NCI-H1048 (cell line): Measurements from ENCODE around the gene MEDAG.
"Not testable (repeated sequence)": the region's sequence is repeated elsewhere in the genome, so short reads cannot be mapped to it uniquely, and the experiment has no call there.

Experiments
- DNase-seq: peaks from one replicate; lab custom pipeline; 2025; lab: John Stamatoyannopoulos, UW

The MEDAG gene

GRCh38 chr13:30907121-30907861, 1.2 kb downstream of the MEDAG start:
- no peak for DNase-seq

DNA sequence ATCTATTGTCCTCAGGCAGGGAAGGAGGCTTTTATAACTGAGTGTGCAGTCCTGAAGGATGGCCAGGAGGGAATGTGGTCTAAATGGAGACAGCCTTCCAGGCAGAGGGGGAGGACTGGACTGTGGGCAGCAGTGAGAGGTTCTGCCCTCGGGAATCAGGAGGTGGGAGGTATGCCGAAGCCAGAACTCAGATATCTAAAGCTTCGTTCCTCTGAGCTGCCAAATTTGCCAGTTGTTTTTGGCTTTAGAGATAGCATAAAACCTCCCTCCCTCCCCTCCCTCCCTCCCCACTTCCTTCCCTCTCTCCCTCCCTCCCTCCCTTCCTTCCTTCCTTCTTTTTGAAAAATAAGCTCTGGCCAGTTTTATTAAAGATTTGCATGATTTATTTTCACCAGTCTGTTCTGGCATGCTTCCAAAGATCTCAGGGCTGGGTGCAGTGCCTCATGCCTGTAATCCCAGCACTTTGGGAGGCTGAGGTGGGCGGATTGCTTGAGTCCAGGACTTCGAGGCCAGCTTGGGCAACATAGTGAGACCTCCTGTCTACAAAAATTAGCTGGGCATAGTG, 2.4 kb downstream of the MEDAG start:
- peak; percentile 0 for DNase-seq

- DNase-seq = no peak
Measured at GRCh38 chr13:30910676-30911075, 4.6 kb downstream of the MEDAG start.

- no peak for DNase-seq
Measured at GRCh38 chr13:30915691-30916541, 9.8 kb downstream of the MEDAG start.

GRCh38 chr13:30916991-30917390, 10.9 kb downstream of the MEDAG start:
- DNase-seq = no peak

GRCh38 chr13:30918662-30919405, 12.8 kb downstream of the MEDAG start:
- DNase-seq = no peak

DNA sequence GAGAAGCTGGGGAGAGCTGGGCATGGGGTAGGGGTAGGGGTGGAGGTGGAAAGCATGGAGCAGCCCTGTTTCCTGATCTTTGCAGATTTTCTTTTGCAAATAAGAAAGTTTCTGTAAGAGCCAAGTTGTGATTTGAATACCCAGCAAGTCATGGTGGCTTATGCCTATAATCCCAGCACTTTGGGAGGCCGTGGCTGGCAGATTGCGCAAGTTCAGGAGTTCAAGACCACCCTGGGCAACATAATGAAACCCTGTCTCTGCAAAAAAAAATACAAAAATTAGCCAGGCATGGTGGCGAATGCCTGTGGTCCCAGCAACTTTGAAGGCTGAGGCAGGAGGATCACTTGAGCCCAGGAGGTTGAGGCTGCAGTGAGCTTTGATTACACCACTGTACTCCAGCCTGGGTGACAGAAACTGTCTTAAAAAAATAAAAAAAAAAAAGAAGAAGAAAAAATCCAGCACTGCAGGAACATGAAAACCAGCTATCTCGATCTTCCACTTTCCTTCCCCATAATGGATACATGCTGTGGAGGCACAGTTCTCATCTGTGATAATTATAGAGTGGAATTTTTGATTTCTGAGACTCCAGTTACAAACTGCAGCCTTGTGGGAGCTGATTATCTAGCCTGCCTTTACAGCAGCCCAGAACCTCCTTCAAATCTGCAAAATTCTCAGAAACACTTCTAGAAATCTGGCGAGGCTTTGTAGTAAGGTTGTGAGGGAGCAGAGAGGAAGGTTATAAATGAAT, 14.3 kb downstream of the MEDAG start:
- no peak for DNase-seq

DNA sequence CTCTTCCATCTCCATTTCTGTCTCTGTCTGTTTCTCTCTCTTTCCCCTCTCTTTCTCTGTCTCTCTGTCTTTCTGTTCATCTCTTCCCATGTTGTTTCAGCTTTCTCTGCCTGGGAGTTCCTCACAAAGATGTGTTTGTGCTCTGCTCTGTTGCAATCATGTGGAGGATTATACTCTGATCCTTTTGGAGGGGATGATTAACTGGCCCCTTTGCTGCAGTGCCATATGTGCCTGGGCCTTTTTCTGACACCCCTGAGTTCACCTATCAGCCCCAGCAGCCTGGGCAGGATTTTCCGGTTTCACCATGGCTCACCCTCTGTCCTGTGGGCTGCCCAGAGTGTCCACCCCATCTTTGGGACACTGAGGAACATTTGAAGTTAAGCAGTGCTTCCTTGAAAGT, 17.3 kb downstream of the MEDAG start:
- DNase-seq = no peak

- no peak for DNase-seq
Measured at GRCh38 chr13:30924721-30925120, 18.6 kb downstream of the MEDAG start.

DNA sequence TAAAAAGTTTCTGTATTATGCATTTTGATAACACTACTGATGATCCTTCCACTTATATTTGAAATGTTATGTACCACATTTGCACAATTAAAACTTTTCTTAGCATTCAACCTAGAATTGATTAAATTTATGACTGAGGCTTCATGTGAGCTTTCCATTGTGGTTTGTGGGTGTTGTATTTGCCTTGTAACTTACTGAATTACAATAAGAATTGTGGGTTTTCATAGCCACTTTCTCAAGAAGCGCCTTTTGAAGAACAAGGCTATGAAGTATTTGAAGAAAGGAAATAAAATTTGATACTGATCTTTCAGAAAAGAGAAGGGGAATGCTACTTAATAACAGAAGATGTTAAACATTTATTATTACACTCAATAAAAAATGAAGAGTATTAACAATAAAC, 19.4 kb downstream of the MEDAG start:
- no peak for DNase-seq

DNA sequence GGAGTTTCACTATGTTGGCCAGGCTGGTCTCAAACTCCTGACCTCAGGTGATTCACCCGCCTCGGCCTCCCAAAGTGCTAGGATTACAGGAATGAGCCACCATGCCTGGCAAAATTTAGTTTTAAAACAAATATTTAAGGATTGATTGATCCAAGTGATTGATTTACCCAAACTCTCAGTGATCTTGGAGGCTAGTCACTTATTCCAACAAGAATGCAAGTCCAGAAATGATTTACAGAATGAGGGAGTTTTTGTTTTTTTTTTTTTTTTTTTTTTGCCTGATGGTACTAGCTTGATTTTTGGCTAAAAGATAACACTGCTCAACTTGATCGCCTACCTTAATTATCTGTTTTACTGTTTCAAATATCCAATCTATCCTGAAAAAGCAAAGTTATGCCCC, 20.7 kb downstream of the MEDAG start:
- DNase-seq = no peak

DNA sequence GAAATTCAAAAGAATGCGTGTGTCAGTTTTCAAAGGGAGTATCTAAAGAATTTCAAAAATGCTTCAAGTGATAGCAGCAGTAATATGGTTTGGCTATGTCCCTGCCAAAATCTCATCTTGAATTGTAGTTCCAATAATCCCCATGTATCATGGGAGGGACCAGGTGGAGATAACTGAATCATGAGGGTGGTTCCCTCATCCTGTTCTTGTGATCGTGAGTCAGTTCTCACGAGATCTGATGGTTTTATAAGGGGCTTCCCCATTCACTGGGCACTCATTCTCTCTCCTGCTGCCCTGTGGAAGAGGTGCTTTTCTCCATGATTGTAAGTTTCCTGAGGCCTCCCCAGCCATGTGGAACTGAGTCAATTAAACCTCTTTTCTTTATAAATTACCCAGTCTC, 21.1 kb downstream of the MEDAG start:
- not testable (repeated sequence) for DNase-seq

GRCh38 chr13:30927595-30927994, 21.5 kb downstream of the MEDAG start:
- no peak for DNase-seq

DNA sequence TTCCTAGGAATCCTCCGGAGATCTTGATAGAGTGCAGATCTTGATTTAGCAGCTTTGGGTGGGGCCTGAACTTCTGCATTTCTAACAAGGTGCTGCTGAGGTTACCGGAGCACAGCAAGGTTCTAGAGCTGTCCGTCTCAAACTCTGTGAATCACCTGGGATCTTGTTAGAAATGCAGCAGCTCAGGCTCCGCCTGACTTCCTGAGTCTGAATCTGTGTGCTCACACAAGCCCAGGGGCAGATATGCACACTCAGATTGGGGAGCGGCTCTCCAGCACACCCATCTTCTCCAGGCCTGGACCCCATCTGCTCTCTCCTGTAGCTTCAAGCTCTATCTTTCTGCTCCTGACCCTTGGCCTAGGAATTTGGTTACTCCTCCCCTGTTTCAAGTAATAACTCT, 22.9 kb downstream of the MEDAG start:
- no peak for DNase-seq

GRCh38 chr13:30932481-30933353, 26.6 kb downstream of the MEDAG start, which contains the start of gene TEX26:
TSS of gene TEX26 (plus strand) at chr13:30932656. CDS start at chr13:30932716, 60 bp downstream.
- no peak for DNase-seq

DNA sequence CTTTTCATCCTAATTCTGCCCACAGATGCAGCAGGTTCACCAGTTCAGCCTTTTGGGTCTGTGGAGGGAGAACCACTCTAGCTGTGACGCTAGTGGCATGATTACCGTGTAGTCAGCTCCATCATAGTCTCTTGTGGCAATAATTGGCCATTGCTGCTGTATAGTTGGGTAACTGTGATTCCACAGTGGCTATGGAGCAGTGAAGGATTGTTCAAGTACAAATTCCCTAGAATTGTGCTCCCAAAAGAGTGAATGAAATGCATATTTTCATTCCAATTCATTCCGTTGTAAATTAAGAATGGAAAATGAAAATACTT, 27.2 kb downstream of the MEDAG start:
- no peak for DNase-seq

- DNase-seq = no peak
Measured at GRCh38 chr13:30934381-30934780, 28.3 kb downstream of the MEDAG start.

DNA sequence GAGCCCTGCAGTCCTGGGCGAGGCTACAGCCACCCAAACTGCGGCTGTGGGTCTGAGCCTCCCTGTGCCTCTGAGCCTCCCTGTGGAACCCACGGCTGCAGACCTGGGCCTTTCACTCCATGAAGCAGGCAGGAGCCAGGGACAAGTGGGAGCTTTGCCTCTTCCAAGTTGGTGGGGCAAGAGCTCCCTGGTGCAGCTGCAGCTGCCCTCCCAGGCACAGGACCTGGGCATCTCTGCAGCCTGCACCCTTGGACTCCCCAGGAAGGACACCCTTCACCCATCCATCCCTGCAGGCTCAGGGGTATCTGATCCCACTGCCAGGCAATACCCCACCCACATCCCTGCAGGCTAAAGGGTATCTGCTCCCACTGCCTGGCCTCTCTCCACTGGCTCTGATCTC, 28.7 kb downstream of the MEDAG start:
- DNase-seq = no peak

DNA sequence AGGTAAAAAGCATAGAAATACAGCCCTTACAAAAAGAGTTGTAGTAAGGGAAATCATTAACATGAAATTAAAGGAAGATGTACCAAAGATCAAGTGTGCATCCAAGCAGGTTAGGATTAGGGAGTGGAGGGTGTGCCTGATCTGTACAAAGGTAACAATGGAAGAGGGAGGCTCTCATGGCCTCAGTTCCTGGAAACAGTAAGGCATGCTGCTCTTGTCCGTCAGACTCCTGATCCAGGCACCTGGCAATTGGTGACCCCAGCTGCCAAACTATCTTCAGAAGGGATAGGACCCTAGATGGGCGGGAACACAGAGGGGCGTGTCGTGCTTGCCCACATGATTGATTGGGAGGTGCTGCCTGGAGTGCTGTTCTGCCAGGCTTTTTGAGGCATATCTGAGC, 30.9 kb downstream of the MEDAG start:
- no peak for DNase-seq

DNA sequence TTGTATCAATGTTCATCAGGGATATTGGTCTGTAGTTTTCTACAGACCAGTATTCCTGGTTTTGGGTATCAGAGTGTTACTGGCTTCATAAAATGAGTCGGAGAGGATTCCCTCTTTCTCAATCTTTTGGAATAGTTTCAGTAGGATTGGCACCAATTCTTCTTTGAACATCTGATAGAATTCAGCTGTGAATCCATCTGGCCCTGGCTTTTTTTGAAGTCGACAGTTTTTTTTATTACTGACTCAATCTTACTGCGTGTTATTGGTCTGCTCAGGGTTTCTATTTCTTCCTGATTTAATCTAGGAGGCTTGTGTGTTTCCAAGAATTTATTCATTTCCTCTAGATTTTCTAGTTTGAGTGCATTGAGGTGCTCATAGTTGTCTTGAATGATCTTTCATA, 37.8 kb downstream of the MEDAG start:
- DNase-seq = no peak
